ENCODE results near the gene ICE1.

DNA sequence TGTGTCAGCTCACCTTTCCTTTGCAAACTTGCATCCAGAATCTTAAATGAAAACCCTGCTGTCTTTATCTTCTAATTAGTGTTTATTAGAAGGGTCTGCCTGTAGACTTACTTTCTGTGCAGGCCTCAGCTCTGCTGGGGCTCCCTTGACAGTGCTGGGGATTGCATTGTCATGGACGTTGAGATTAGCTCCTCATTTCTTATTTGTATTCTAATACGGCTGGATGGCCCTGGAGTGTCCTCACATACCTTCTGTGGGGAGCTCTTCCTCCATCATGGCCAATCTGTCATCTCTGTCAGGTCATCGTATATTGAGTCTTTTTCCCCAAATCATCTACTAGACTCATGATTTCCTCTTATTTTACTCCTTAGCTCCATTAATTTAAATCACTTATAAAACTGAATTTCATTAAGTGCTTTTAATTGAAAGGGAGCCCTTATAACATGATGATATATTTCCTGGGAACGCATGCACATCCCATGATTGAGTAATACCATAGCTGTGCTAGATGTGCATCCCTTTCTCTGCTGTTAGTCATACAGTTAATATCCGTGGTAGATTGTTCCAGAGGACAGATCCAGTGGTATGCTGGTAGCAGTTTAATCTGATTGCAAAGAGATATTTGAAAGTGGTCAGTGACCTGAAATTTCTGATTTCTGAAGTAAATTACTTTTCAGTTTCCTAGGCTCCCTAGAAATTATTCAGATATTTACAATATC is 61.6 kb downstream of the ICE1 start:
- TF ChIP-seq CTCF (IDR thresholded peaks at IDR 0.05) (no peak), POLR2AphosphoS5 (IDR thresholded peaks at IDR 0.05; ENCODE audit: low read depth, low read length) (no peak), TCF7L2 (IDR thresholded peaks at IDR 0.05; ENCODE audit: low read depth, low read length) (no peak), SIN3A (IDR thresholded peaks at IDR 0.05; ENCODE audit: borderline replicate concordance, insufficient read depth, low read depth, low read length) (no peak)
